ENCODE data around the gene NMT1.
A peak's percentile ranks its signal among the peaks of the same experiment; 100 is the strongest.

GRCh38 chr17:45096141-45096540 is 35.0 kb downstream of the NMT1 start:
- no peak for TF ChIP-seq YY1 (IDR thresholded peaks at IDR 0.05; ENCODE audit: extremely low read depth, insufficient replicate concordance, low read depth, low read length)
- TF ChIP-seq ZBTB33 (IDR thresholded peaks at IDR 0.05; ENCODE audit: extremely low read depth, insufficient replicate concordance, low read length): no peak
- peak; percentile 40 to 64 (median 59); a peak in 5 of 6 replicates for TF ChIP-seq CTCF (IDR thresholded peaks at IDR 0.05 in 2 of 3, conservative IDR thresholded peaks at IDR 0.05 in 1 of 3; ENCODE audit: borderline replicate concordance in 1 of 3, insufficient read depth in 1 of 3, low read depth in 2 of 3, low read length in 2 of 3)
- TF ChIP-seq EZH2 (IDR thresholded peaks at IDR 0.05): no peak
- no peak for TF ChIP-seq POLR2AphosphoS5 (IDR thresholded peaks at IDR 0.05; ENCODE audit: low read depth, low read length)

Data from HCT116 (cell line).